NT2/D1 (cell line): ENCODE measurements around the gene ADAMTS6.

Source experiments
- SUZ12 ChIP-seq: IDR thresholded peaks from 2 replicates; pipeline ENCODE4 v1.6.1; 2011; ENCODE audit not compliant: insufficient read length, insufficient read depth; ENCODE audit errors: extremely low read depth
- YY1 ChIP-seq: IDR thresholded peaks from 2 replicates; pipeline ENCODE4 v1.6.1; 2011; ENCODE audit not compliant: insufficient read length, insufficient read depth
- ZNF274 ChIP-seq: IDR thresholded peaks from 2 replicates; pipeline ENCODE4 v1.6.1; 2011; ENCODE audit warnings: mild to moderate bottlenecking, low read depth, low read length

GRCh38 chr5:65111961-65112658 is 369.6 kb downstream of the ADAMTS6 start:
- TF ChIP-seq ZNF274 (no peak), YY1 (no peak), SUZ12 (no peak)
